ENCODE measurements around the gene GCDH. TPM values are rescaled to one million over a fixed set of nuclear protein-coding genes. Genes with fewer than 3 reads are reported as not detected.

GCDH gene
- total and polyA plus RNA-seq, 2 donors (not counting 1 experiment from before 2014, with no cell fraction given) = 10.3 to 18.0 TPM

GRCh38 chr19:12946092-12946721 lies 55.2 kb downstream of the GCDH start:
- Histone ChIP-seq H3K9me3 (ENCODE audit: control insufficient read depth, insufficient read depth, low read depth, low read length) (no peaks in the 10 kb centered on the region), H4K20me1 (ENCODE audit: control insufficient read depth, extremely low read depth, insufficient read depth, low read length) (no peaks in the 10 kb centered on the region), H3K4me1 (ENCODE audit: control insufficient read depth, extremely low read depth, insufficient read depth, low read length) (peaks cover 11% of the 10 kb centered on the region), H3K79me2 (ENCODE audit: control insufficient read depth, insufficient read depth, low read length) (peaks cover 51% of the 10 kb centered on the region), H3K9ac (ENCODE audit: insufficient read depth, low read length) (peak overlapping the region; percentile 78), H3K27ac (ENCODE audit: insufficient read depth, low read length) (peak overlapping the region; percentile 89), H3K36me3 (ENCODE audit: control insufficient read depth, insufficient read depth, low read length) (peaks cover 43% of the 10 kb centered on the region), H2AFZ (ENCODE audit: low read length) (no peak overlapping the region), H3K4me2 (ENCODE audit: extremely low read depth, insufficient read depth, low read length) (peak overlapping the region; percentile 99), H3K27me3 (ENCODE audit: control insufficient read depth, insufficient read depth, low read length) (no peaks in the 10 kb centered on the region), H3K4me3 (replicated peaks in 1 of 4; ENCODE audit: control extremely low read depth in 1 of 4, insufficient read depth in 1 of 4, low read depth in 3 of 4, low read length in 4 of 4) (peak overlapping the region; percentile 84 to 99 (median 88))
- no peak for TF ChIP-seq CTCF (conservative IDR thresholded peaks at IDR 0.05 in 1 of 2, IDR thresholded peaks at IDR 0.05 in 1 of 2; ENCODE audit: low read depth in 1 of 2, low read length in 2 of 2)
- TF ChIP-seq EZH2 (IDR thresholded peaks at IDR 0.05; ENCODE audit: low read length, missing control alignments) = no peak
- peak; percentile 81 to 84 for DNase-seq (ENCODE audit: low read depth in 2 of 2)

- no peaks in the 10 kb centered on the region for H4K20me1 ChIP-seq (ENCODE audit: control insufficient read depth, extremely low read depth, insufficient read depth, low read length)
- peak overlapping the region; percentile 89 for H3K27ac ChIP-seq (ENCODE audit: insufficient read depth, low read length)
- H3K9me3 ChIP-seq (ENCODE audit: control insufficient read depth, insufficient read depth, low read depth, low read length) = no peaks in the 10 kb centered on the region
- peaks cover 12% of the 10 kb centered on the region for H3K4me1 ChIP-seq (ENCODE audit: control insufficient read depth, extremely low read depth, insufficient read depth, low read length)
- peak overlapping the region; percentile 78 for H3K9ac ChIP-seq (ENCODE audit: insufficient read depth, low read length)
- peak overlapping the region; percentile 99 for H3K4me2 ChIP-seq (ENCODE audit: extremely low read depth, insufficient read depth, low read length)
- no peak for DNase-seq (ENCODE audit: low read depth in 2 of 2)
- H3K79me2 ChIP-seq (ENCODE audit: control insufficient read depth, insufficient read depth, low read length) = peaks cover 44% of the 10 kb centered on the region
- peaks cover 41% of the 10 kb centered on the region for H3K36me3 ChIP-seq (ENCODE audit: control insufficient read depth, insufficient read depth, low read length)
- no peaks in the 10 kb centered on the region for H3K27me3 ChIP-seq (ENCODE audit: control insufficient read depth, insufficient read depth, low read length)
- TF ChIP-seq CTCF (conservative IDR thresholded peaks at IDR 0.05 in 1 of 2, IDR thresholded peaks at IDR 0.05 in 1 of 2; ENCODE audit: low read depth in 1 of 2, low read length in 2 of 2) = no peak
- TF ChIP-seq EZH2 (IDR thresholded peaks at IDR 0.05; ENCODE audit: low read length, missing control alignments) = no peak
- peak overlapping the region; percentile 84 to 99 (median 88) for H3K4me3 ChIP-seq (replicated peaks in 1 of 4; ENCODE audit: control extremely low read depth in 1 of 4, insufficient read depth in 1 of 4, low read depth in 3 of 4, low read length in 4 of 4)
- no peak overlapping the region for H2AFZ ChIP-seq (ENCODE audit: low read length)
Measured at GRCh38 chr19:12946731-12947496, 56.0 kb downstream of the GCDH start.
